H1 (cell line): ENCODE results near the gene ING5. TPM values are rescaled to one million over a fixed set of nuclear protein-coding genes. Genes with fewer than 3 reads are reported as not detected.
A peak's percentile ranks its signal among the peaks of the same experiment; 100 is the strongest.

Source experiments
- CTCF ChIA-PET: fragments of 300-600 bp; sonication (Branson Sonifier 250); formaldehyde crosslinking; loops from one replicate; lab custom pipeline; 2021; ENCODE audit not compliant: partially characterized antibody; lab: Charles Lee
- POLR2A ChIA-PET: fragments of 300-600 bp; sonication (Branson Sonifier 250); formaldehyde crosslinking; loops from one replicate; lab custom pipeline; 2021; ENCODE audit warnings: inconsistent platforms; ENCODE audit not compliant: partially characterized antibody; lab: Charles Lee
- DNase-seq, 2 experiments: peaks; one replicate each; pipeline versions ENCODE4 v3.0.0 to v3.0.0-alpha.2; 2010 to 2022; ENCODE audit warnings: low spot score in 2 of 2, low read depth in 1 of 2, mixed read lengths in 1 of 2
- FAIRE-seq: peaks from 2 replicates; lab custom pipeline; 2011; peaks lifted over from hg19 to GRCh38; lab: Jason Lieb, UNC
- H2AFZ ChIP-seq: 2 replicates; pipeline ENCODE4 v1.8.1; 2012; ENCODE audit warnings: low read length, inconsistent platforms
- H2AK5ac ChIP-seq: 2 replicates; pipeline ENCODE4 v1.6.1; 2013; ENCODE audit warnings: low read depth, low read length
- H2BK120ac ChIP-seq: replicated peaks from 2 replicates; pipeline ENCODE3; 2013; ENCODE audit warnings: low read depth, low read length, inconsistent platforms
- H2BK12ac ChIP-seq: 2 replicates; pipeline ENCODE4 v1.6.1; 2013; ENCODE audit warnings: low read depth, low read length
- H2BK15ac ChIP-seq: 2 replicates; pipeline ENCODE4 v1.6.1; 2013; ENCODE audit warnings: low read length
- H2BK20ac ChIP-seq: 2 replicates; pipeline ENCODE4 v1.6.1; 2013; ENCODE audit warnings: low read length
- H2BK5ac ChIP-seq: 2 replicates; pipeline ENCODE4 v1.6.1; 2013; ENCODE audit warnings: low read depth, low read length
- H3K14ac ChIP-seq: 2 replicates; pipeline ENCODE4 v1.6.1; 2013; ENCODE audit warnings: inconsistent platforms; ENCODE audit not compliant: insufficient read length
- H3K18ac ChIP-seq: 2 replicates; pipeline ENCODE4 v1.6.1; 2013; ENCODE audit warnings: low read length; ENCODE audit errors: extremely low read depth
- H3K23ac ChIP-seq: 2 replicates; pipeline ENCODE4 v1.6.1; 2013; ENCODE audit warnings: inconsistent platforms; ENCODE audit not compliant: insufficient read length
- H3K23me2 ChIP-seq: 2 replicates; pipeline ENCODE4 v1.6.1; 2013; ENCODE audit warnings: low read depth, low read length
- H3K27ac ChIP-seq: 2 replicates; pipeline ENCODE4 v1.6.1; 2011; ENCODE audit warnings: low read depth, low read length, inconsistent platforms
- H3K27me3 ChIP-seq, 4 experiments: replicated peaks in 1 of 4; 1 replicate in 1 of 4; 2 replicates in 3 of 4; pipeline versions ENCODE4 v1.6.1 to v1.8.1; 2011 to 2013; ENCODE audit warnings: low read length in 3 of 4, mild to moderate bottlenecking in 3 of 4, inconsistent platforms in 2 of 4, mixed read lengths in 2 of 4, moderate library complexity in 1 of 4; ENCODE audit not compliant: control insufficient read depth in 3 of 4, insufficient read depth in 3 of 4; ENCODE audit errors: extremely low read depth in 1 of 4
- H3K36me3 ChIP-seq, 4 experiments: 2 replicates each; pipeline versions ENCODE4 v1.6.1 to v1.8.1; 2011 to 2013; ENCODE audit warnings: mild to moderate bottlenecking in 4 of 4, low read length in 3 of 4, moderate library complexity in 2 of 4, control low read depth in 1 of 4, inconsistent platforms in 1 of 4; ENCODE audit not compliant: insufficient read depth in 4 of 4, control insufficient read depth in 2 of 4
- H3K4ac ChIP-seq: replicated peaks from 2 replicates; pipeline ENCODE3; 2013; ENCODE audit warnings: low read length, low read depth, mixed read lengths, inconsistent platforms; ENCODE audit not compliant: insufficient read length
- H3K4me1 ChIP-seq, 4 experiments: replicated peaks in 1 of 4; 1 replicate in 1 of 4; 2 replicates in 3 of 4; pipeline versions ENCODE4 v1.6.1 to v1.8.1; 2011 to 2013; ENCODE audit warnings: low read length in 3 of 4, inconsistent platforms in 2 of 4, mixed read lengths in 1 of 4; ENCODE audit not compliant: insufficient read depth in 4 of 4, control insufficient read depth in 3 of 4
- H3K4me2 ChIP-seq, 2 experiments: 2 replicates each; pipeline versions ENCODE4 v1.6.1 to v1.8.1; 2011 to 2013; ENCODE audit warnings: low read depth in 2 of 2, low read length in 2 of 2, control low read depth in 1 of 2, inconsistent platforms in 1 of 2, mild to moderate bottlenecking in 1 of 2; ENCODE audit not compliant: insufficient read depth in 1 of 2
- H3K4me3 ChIP-seq, 4 experiments: fragments of 200-600, 300-600 bp in 1 of 4; sonication (generic), shearing (Covaris generic), sonication (Bioruptor Twin) in 1 of 4; 2 replicates each; pipeline versions ENCODE4 v1.5.1 to v1.8.1; 2011 to 2016; ENCODE audit warnings: low read length in 4 of 4, low read depth in 3 of 4, control low read depth in 2 of 4, inconsistent platforms in 2 of 4, mild to moderate bottlenecking in 2 of 4, mixed read lengths in 1 of 4, moderate library complexity in 1 of 4; ENCODE audit not compliant: insufficient read depth in 2 of 4; ENCODE audit errors: extremely low read depth in 1 of 4
- H3K56ac ChIP-seq: replicated peaks from 2 replicates; pipeline ENCODE3; 2013; ENCODE audit warnings: low read depth, mild to moderate bottlenecking, mixed read lengths, low read length, inconsistent platforms; ENCODE audit not compliant: insufficient read length
- H3K79me1 ChIP-seq: 2 replicates; pipeline ENCODE4 v1.6.1; 2013; ENCODE audit warnings: low read depth, low read length, control low read depth
- H3K79me2 ChIP-seq, 2 experiments: 2 replicates each; pipeline versions ENCODE4 v1.6.1 to v1.8.1; 2012 to 2013; ENCODE audit warnings: low read length in 2 of 2, mild to moderate bottlenecking in 2 of 2, inconsistent platforms in 1 of 2; ENCODE audit not compliant: insufficient read depth in 2 of 2, control insufficient read depth in 1 of 2
- H3K9ac ChIP-seq, 4 experiments: replicated peaks in 1 of 4; 1 replicate in 1 of 4; 2 replicates in 3 of 4; pipeline versions ENCODE4 v1.6.1 to v1.8.1; 2011 to 2013; ENCODE audit warnings: low read depth in 3 of 4, low read length in 3 of 4, control low read depth in 2 of 4, mild to moderate bottlenecking in 2 of 4, moderate library complexity in 2 of 4, inconsistent platforms in 1 of 4; ENCODE audit errors: extremely low read depth in 1 of 4
- H3K9me3 ChIP-seq, 2 experiments: 2 replicates each; pipeline versions ENCODE4 v1.6.1 to v1.8.1; 2012 to 2013; ENCODE audit warnings: mild to moderate bottlenecking in 2 of 2, moderate library complexity in 2 of 2, control low read depth in 1 of 2, inconsistent platforms in 1 of 2, low read depth in 1 of 2, low read length in 1 of 2, mixed read lengths in 1 of 2; ENCODE audit not compliant: insufficient read depth in 2 of 2
- H4K20me1 ChIP-seq, 2 experiments: replicated peaks in 1 of 2; 2 replicates each; pipeline versions ENCODE3 to v1.8.1; 2011 to 2013; ENCODE audit warnings: inconsistent platforms in 2 of 2, low read length in 2 of 2, mild to moderate bottlenecking in 1 of 2; ENCODE audit not compliant: insufficient read depth in 2 of 2, control insufficient read depth in 1 of 2
- H4K5ac ChIP-seq: 2 replicates; pipeline ENCODE4 v1.6.1; 2013; ENCODE audit warnings: low read length, low read depth, mixed read lengths, inconsistent platforms; ENCODE audit not compliant: insufficient read length
- H4K8ac ChIP-seq: 2 replicates; pipeline ENCODE4 v1.8.0; 2013; ENCODE audit warnings: mild to moderate bottlenecking, moderate library complexity, low read length, inconsistent platforms; ENCODE audit not compliant: insufficient read depth; ENCODE audit errors: extremely low read depth
- H4K91ac ChIP-seq: replicated peaks from 2 replicates; pipeline ENCODE3; 2013; ENCODE audit warnings: low read length, mixed read lengths, inconsistent platforms; ENCODE audit not compliant: insufficient read length
- CEBPB ChIP-seq: IDR thresholded peaks from 2 replicates; pipeline ENCODE4 v1.6.1; 2012; ENCODE audit warnings: low read depth, low read length
- CHD1 ChIP-seq: IDR thresholded peaks from 2 replicates; pipeline ENCODE4 v1.6.1; 2012; ENCODE audit warnings: low read depth, low read length, improper control_type of control experiment
- CTCF ChIP-seq, 3 experiments: IDR thresholded peaks; 1 replicate in 2 of 3; 2 replicates in 1 of 3; pipeline versions ENCODE4 v1.5.1 to v1.6.1; 2011; ENCODE audit warnings: low read length in 3 of 3, mild to moderate bottlenecking in 3 of 3, inconsistent platforms in 2 of 3, low read depth in 1 of 3, moderate library complexity in 1 of 3; ENCODE audit not compliant: insufficient read depth in 1 of 3; ENCODE audit errors: control extremely low read depth in 1 of 3
- EZH2 ChIP-seq: fragments of 200-600 bp; sonication (generic); IDR thresholded peaks from 2 replicates; pipeline ENCODE4 v1.7.1; 2012; ENCODE audit warnings: low read depth, mild to moderate bottlenecking, moderate library complexity, low read length, inconsistent platforms; ENCODE audit not compliant: severe bottlenecking
- GTF2F1 ChIP-seq: IDR thresholded peaks from 2 replicates; pipeline ENCODE4 v1.6.1; 2012; ENCODE audit warnings: low read depth, low read length, improper control_type of control experiment, borderline replicate concordance
- JUN ChIP-seq: IDR thresholded peaks from 2 replicates; pipeline ENCODE4 v1.6.1; 2011; ENCODE audit warnings: low read depth, mild to moderate bottlenecking, improper control_type of control experiment, low read length
- RAD21 ChIP-seq, 2 experiments: IDR thresholded peaks in 1 of 2; conservative IDR thresholded peaks in 1 of 2; 2 replicates each; pipeline ENCODE4 v1.6.1; 2011; ENCODE audit warnings: low read depth in 2 of 2, low read length in 2 of 2, improper control_type of control experiment in 1 of 2, inconsistent platforms in 1 of 2, mild to moderate bottlenecking in 1 of 2, moderate library complexity in 1 of 2
- RFX5 ChIP-seq: IDR thresholded peaks from 2 replicates; pipeline ENCODE4 v1.6.1; 2011; ENCODE audit warnings: low read depth, low read length, improper control_type of control experiment, borderline replicate concordance
- SRF ChIP-seq: IDR thresholded peaks from 2 replicates; pipeline ENCODE4 v1.6.1; 2011; ENCODE audit warnings: mild to moderate bottlenecking, low read depth, low read length, moderate library complexity
- TEAD4 ChIP-seq: IDR thresholded peaks from 2 replicates; pipeline ENCODE4 v1.6.1; 2012; ENCODE audit warnings: low read depth, low read length, inconsistent platforms, mixed read lengths
- WGBS, 2 experiments: shearing (Covaris generic) in 1 of 2; methylation state at CpG; one replicate each; pipeline versions ENCODE4 v1.1.6 to v1.1.7; 2013 to 2015; ENCODE audit warnings: low lambda C conversion rate in 2 of 2, mixed read lengths in 2 of 2, inconsistent platforms in 1 of 2, low coverage in 1 of 2, missing lambda C conversion rate in 1 of 2; ENCODE audit not compliant: insufficient replicate concordance in 2 of 2, insufficient coverage in 1 of 2, insufficient read length in 1 of 2; ENCODE audit errors: extremely low coverage in 1 of 2, missing lambda C conversion rate in 1 of 2; 5-methylcytosine and 5-hydroxymethylcytosine counted together
- polyA plus RNA-seq, 7 experiments: library from polyadenylated mRNA; depleted of rRNA in 3 of 7; stranded (reverse) in 5 of 7; unstranded in 2 of 7; fragments of >200 nt in 5 of 7; fragments of 200-250 nt in 2 of 7; gene quantifications; 1 replicate in 5 of 7; 2 replicates in 1 of 7; 4 replicates in 1 of 7; pipeline versions ENCODE4 v1.2.1 to v1.2.3, GENCODE V29; 2011 to 2013; ENCODE audit warnings: missing spikeins in 2 of 7, mixed read lengths in 2 of 7
- total RNA-seq: library from RNA; stranded (reverse); fragmentation: NEBNext Ultra II Directional; extraction: Animal tissue kit (Norgen Biotek cat#: 25700); gene quantifications from 2 replicates; pipeline ENCODE4 v1.2.1, GENCODE V29; 2021

Gene ING5
- total and polyA plus RNA-seq, 2 of the 8 experiments (the other 6 are each of a cell fraction or from before 2014, with no cell fraction given), result 41.5 to 47.4 TPM

GRCh38 chr2:241659150-241659739, 42.6 kb upstream of the ING5 start:
- Histone ChIP-seq H3K27me3 (no peaks in the 10 kb centered on the region), H3K79me2 (no peaks in the 10 kb centered on the region), H2BK120ac (no peak overlapping the region), H4K5ac (no peak overlapping the region), H3K9ac (no peak overlapping the region; a peak in 1 of 7 replicates), H3K27ac (no peak overlapping the region), H3K9me3 (no peaks in the 10 kb centered on the region), H3K4me3 (no peak overlapping the region), H4K20me1 (peaks cover 13 to 18% of the 10 kb centered on the region in 2 experiments), H3K23me2 (no peaks in the 10 kb centered on the region), H4K8ac (no peak overlapping the region), H3K14ac (no peak overlapping the region), H3K23ac (no peak overlapping the region), H3K56ac (no peak overlapping the region), H3K79me1 (no peaks in the 10 kb centered on the region), H2AFZ (no peak overlapping the region), H2BK15ac (no peak overlapping the region), H3K18ac (no peak overlapping the region), H2BK5ac (no peak overlapping the region), H4K91ac (no peak overlapping the region), H3K4me1 (no peaks in the 10 kb centered on the region), H3K4ac (no peak overlapping the region), H3K4me2 (no peak overlapping the region), H2BK12ac (no peak overlapping the region), H2AK5ac (no peak overlapping the region), H3K36me3 (peaks cover 7 to 41% (median 27%) of the 10 kb centered on the region in 4 experiments), H2BK20ac (no peak overlapping the region)
- ChIA-PET CTCF (interaction anchor here (0.5 to 3.2 kb wide), 22 partner anchors 10 to 808 kb away, joined by 3 to 29 read pairs (median 4); partner anchors contain the start of genes ATG4B and PDCD1), POLR2A (interaction anchor here (0.6 to 2.5 kb wide), 7 partner anchors 10 to 76 kb away, joined by 3 to 8 read pairs (median 4); partner anchors contain the start of gene ING5)
- DNase-seq (peak in 1 of 2 experiments; percentile 65), FAIRE-seq (peak; percentile 36)
- WGBS, 2 experiments, result 82% methylated on average over 26 of the region's 26 CpGs; no CpG with 5 or more reads in 1 of the 2 experiments
- TF ChIP-seq SRF (no peak), CEBPB (0 out of 2 replicates have a peak, but pooled peaks have one; percentile 48), CHD1 (no peak), JUN (no peak), GTF2F1 (no peak), EZH2 (no peak), RFX5 (no peak), RAD21 (IDR thresholded peaks at IDR 0.05 in 1 of 2, conservative IDR thresholded peaks at IDR 0.05 in 1 of 2; ENCODE audit: low read depth in 2 of 2, low read length in 2 of 2) (peak; percentile 64 to 76), TEAD4 (peak; percentile 59), CTCF (IDR thresholded peaks at IDR 0.05; ENCODE audit: control extremely low read depth in 1 of 3, insufficient read depth in 1 of 3, low read depth in 1 of 3, low read length in 3 of 3) (peak; percentile 58 to 72 (median 58))
